ENCODE measurements around the gene DNAJA1.
"Not testable (repeated sequence)": the region's sequence is repeated elsewhere in the genome, so short reads cannot be mapped to it uniquely, and the experiment has no call there.

The DNAJA1 gene

DNA sequence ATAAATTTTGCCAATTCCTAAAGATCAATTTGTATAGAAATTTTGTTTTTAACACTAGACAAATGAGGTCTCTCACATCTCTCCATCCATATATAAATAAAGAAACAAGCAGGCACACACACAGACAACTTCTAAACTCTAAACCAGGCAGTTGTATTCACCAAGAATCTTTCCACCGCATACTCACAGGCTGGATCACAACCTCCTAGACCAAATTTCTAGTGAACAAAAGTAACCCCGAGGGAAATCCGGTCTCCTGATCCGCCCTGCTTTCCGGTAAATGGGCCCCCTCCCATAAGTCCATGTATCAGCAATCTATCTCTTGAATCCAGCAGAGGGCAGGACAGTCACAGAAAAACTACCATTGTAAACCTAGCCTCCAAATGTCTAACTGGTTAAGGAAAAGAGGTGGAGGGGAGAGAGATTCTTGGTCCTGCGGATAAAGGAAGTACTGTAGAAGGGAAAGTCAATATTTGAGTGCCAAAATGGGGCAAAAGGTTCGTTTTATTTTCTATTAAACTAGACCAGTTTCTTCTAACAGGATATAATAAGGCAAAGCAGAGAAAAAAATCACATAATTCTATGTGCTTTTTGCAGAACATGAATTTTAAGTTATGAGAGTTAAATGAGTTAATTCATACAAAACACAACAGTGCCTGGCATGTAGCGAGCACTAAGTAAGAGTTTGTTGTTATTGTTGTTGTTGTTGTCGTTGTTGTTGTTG lies 56.2 kb downstream of the DNAJA1 start:
- peak; percentile 53 to 57 for DNase-seq (ENCODE audit: low read depth in 2 of 2)

DNA sequence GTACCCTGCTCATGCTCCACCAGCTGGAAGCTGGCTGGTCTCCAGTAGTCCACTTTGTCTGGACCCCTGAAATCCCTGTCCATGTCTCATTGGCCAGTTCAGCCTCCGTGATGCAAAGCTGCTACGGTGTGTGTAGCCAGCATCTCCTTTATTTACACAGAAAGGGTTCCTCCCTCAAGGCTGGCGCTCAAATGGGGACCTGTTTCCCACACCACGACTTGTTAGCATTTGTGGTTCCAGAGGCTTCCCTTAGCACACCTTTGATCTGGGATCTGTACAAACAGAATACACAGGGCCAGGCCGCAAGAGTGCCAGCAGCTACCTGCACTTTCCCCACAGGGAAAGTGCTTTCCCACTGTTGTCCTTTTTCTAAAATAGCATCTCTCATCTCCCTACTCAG lies 57.1 kb downstream of the DNAJA1 start:
- no peak for DNase-seq (ENCODE audit: low read depth in 2 of 2)

DNA sequence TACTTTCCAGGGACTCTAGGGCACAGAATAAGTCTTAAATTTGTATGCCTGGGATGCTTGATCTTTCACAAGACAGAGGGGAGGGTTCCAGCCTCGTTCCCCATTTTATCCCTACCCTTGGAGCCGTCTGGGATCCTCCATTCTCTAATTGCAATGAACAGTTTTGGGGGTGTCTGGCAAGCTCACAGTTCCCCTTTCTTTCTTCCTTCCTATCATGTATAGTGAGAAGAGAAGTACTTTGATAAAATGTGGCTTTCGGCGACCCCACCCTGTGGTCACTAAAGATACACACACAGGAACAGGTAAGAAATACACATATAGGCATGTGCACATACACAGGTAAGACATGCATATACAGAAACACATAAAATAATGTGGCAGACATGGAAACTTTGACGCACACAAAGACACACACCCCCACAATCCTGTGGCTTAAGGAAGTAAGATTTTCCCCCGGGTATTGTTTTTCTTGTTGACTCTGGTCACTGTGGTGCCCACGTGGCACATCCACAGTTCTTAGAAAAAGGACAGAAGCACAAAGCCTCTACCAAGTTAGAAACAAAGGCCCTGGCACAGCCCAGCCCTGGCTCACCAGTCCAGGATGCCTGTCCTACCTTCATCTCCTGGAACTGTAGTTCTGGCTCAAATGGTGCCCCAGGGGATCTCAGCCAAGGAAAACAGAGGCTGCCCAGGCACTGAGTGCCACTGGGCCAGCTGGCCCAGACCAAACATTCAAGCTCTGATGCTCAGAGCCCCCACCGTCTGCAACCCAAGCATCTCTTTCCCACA lies 57.7 kb downstream of the DNAJA1 start:
- DNase-seq (ENCODE audit: low read depth in 2 of 2), result no peak

DNA sequence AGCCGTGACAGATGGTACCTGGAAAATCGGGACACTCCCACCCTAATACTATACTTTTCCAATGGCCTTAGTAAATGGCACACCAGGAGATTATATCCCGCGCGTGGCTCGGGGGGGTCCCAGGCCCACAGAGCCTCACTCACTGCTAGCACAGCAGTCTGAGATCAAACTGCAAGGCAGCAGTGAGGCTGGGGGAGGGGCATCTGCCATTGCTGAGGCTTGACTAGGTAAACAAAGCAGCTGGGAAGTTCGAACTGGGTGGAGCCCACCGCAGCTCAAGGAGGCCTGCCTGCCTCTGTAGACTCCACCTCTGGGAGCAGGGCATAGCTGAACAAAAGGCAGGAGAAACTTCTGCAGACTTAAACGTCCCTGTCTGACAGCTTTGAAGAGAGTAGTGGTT lies 60.6 kb downstream of the DNAJA1 start:
- DNase-seq (ENCODE audit: low read depth in 2 of 2), result not testable (repeated sequence)

Data from stimulated activated CD4-positive, alpha-beta T cell treated with anti-CD3 and anti-CD28 coated beads, Interleukin-15, amount 100 ng/mL, for 48 hours (primary cell).